Gastroesophageal sphincter (tissue), 4 donors: ENCODE measurements around the gene PPP1R37. TPM values are rescaled to one million over a fixed set of nuclear protein-coding genes. Genes with fewer than 3 reads are reported as not detected.

Source experiments
- ATAC-seq: fragments of 150-250 bp; one replicate; pipeline ENCODE4 v1.9.1; 2016; ENCODE audit warnings: mild to moderate bottlenecking, moderate library complexity
- H3K27ac ChIP-seq, 4 donors: fragments of 200-600 bp; sonication (generic) in 3 of 4; 1 replicate in 3 of 4; 2 replicates in 1 of 4; pipeline ENCODE4 v1.5.1; 2016 to 2019
- H3K27me3 ChIP-seq: fragments of 200-600 bp; sonication (generic); one replicate; pipeline ENCODE4 v1.5.1; 2019
- H3K36me3 ChIP-seq, 2 donors: fragments of 200-600 bp; sonication (generic); one replicate each; pipeline ENCODE4 v1.5.1; 2019; ENCODE audit warnings: control low read depth in 1 of 2
- H3K4me1 ChIP-seq, 3 donors: fragments of 200-600 bp; sonication (generic); 1 replicate in 2 of 3; 2 replicates in 1 of 3; pipeline ENCODE4 v1.5.1; 2016 to 2019; ENCODE audit warnings: control low read depth in 2 of 3
- H3K4me3 ChIP-seq, 2 donors: fragments of 200-600 bp; sonication (generic); one replicate each; pipeline ENCODE4 v1.5.1; 2019; ENCODE audit warnings: mild to moderate bottlenecking in 1 of 2, moderate library complexity in 1 of 2
- H3K9me3 ChIP-seq, 3 donors: fragments of 200-600 bp; sonication (generic); one replicate each; pipeline ENCODE4 v1.5.1; 2017 to 2019; ENCODE audit warnings: control low read depth in 2 of 3
- CTCF ChIP-seq, 4 experiments: fragments of 200-600 bp in 2 of 4; fragments of 450-650 bp in 2 of 4; sonication (generic) in 1 of 4; IDR thresholded peaks; one replicate each; pipeline ENCODE4 v1.5.1; 2017 to 2019; ENCODE audit warnings: antibody characterized with exemption in 4 of 4, mild to moderate bottlenecking in 2 of 4, moderate library complexity in 2 of 4
- EP300 ChIP-seq: sonication (generic); formaldehyde crosslinking; IDR thresholded peaks from one replicate; pipeline ENCODE4 v1.6.1; 2017; ENCODE audit warnings: antibody characterized with exemption, mild to moderate bottlenecking
- POLR2A ChIP-seq, 2 donors: fragments of 450-650 bp; IDR thresholded peaks; one replicate each; pipeline ENCODE4 v1.6.1; 2017; ENCODE audit warnings: antibody characterized with exemption in 2 of 2, mild to moderate bottlenecking in 2 of 2, moderate library complexity in 1 of 2
- POLR2AphosphoS5 ChIP-seq: sonication (generic); formaldehyde crosslinking; IDR thresholded peaks from one replicate; pipeline ENCODE4 v1.6.1; 2017; ENCODE audit warnings: antibody characterized with exemption
- WGBS, 2 donors: methylation state at CpG; one replicate each; pipeline ENCODE4 v1.1.5; 2018; ENCODE audit warnings: low coverage in 1 of 2; 5-methylcytosine and 5-hydroxymethylcytosine counted together
- total RNA-seq, 4 donors: library from RNA; depleted of rRNA; stranded (reverse); fragments of >200 nt; gene quantifications; one replicate each; pipeline ENCODE4 v1.1.0, GENCODE V29; 2016

The PPP1R37 gene
- total RNA-seq, 4 donors from 2014 or later: 22.6 to 51.4 (median 24.6) TPM

DNA sequence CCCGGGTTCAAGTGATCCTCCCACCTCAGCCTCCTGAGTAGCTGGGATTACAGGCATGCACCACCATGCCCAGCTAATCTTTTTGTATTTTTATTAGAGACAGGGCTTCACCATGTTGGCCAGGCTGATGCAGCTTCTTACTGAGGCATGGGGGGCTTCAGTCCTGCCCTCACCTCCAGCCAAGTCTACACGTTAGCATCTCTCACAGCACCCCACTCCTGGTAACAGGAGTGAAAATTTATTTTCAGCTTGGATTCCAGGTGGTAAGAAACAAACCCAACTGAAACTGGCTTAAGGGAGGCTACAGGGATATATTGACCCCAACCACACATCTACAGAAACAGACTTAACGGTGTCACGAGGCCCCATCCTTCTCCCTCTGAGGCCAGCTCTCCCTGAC is 57.2 kb downstream of the PPP1R37 start:
- no peak for ATAC-seq
- 80 to 83% methylated on average over 1 to 4 of the region's 4 CpGs for WGBS, 2 donors

GRCh38 chr19:45150751-45151281 is 57.8 kb downstream of the PPP1R37 start:
- H3K27ac ChIP-seq: no peak overlapping the region
- WGBS, 2 donors: no CpG with 5 or more reads among the region's 4 CpGs
- H3K36me3 ChIP-seq: peaks cover 0 to 27% of the 10 kb centered on the region in 2 donors
- H3K4me3 ChIP-seq: no peak overlapping the region
- peaks cover 58% of the 10 kb centered on the region for H3K27me3 ChIP-seq
- peaks cover 0 to 29% (median 23%) of the 10 kb centered on the region in 3 donors for H3K4me1 ChIP-seq
- TF ChIP-seq CTCF (IDR thresholded peaks at IDR 0.05) (no peak), POLR2AphosphoS5 (no peak), POLR2A (IDR thresholded peaks at IDR 0.05) (no peak), EP300 (no peak)
- H3K9me3 ChIP-seq: no peaks in the 10 kb centered on the region
- ATAC-seq: no peak

More for the DNA sequence above, 57.2 kb downstream of the PPP1R37 start:
- Histone ChIP-seq H3K4me1 (peaks cover 0 to 29% (median 23%) of the 10 kb centered on the region in 3 donors), H3K27ac (no peak overlapping the region), H3K9me3 (no peaks in the 10 kb centered on the region), H3K36me3 (peaks cover 0 to 34% of the 10 kb centered on the region in 2 donors), H3K4me3 (no peak overlapping the region), H3K27me3 (peaks cover 52% of the 10 kb centered on the region)
- TF ChIP-seq POLR2A (IDR thresholded peaks at IDR 0.05) (no peak), CTCF (IDR thresholded peaks at IDR 0.05) (no peak), POLR2AphosphoS5 (no peak), EP300 (no peak)

DNA sequence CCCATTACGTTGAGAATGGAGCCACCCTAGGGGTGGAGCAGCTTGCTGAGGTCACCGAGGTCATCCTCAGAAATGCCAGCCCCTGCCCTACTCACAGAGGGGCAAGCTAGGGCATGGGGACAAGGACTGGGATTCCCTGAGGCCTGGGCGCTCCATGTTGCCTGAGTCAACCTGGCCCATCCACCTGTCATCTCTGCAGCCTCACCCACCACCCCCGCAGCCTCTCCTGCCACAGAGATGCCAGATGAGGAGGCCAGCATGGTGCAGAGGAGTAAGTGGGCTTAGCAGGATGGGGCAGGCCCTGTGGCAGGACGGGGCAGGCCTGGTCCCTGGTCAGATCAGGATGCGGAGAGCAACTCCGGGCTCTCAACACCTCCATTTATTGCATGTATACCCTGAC is 58.3 kb downstream of the PPP1R37 start:
- Histone ChIP-seq H3K4me3 (no peak overlapping the region), H3K36me3 (peaks cover 0 to 22% of the 10 kb centered on the region in 2 donors), H3K9me3 (no peaks in the 10 kb centered on the region), H3K27me3 (peaks cover 63% of the 10 kb centered on the region), H3K27ac (no peak overlapping the region), H3K4me1 (peaks cover 0 to 29% (median 23%) of the 10 kb centered on the region in 3 donors)
- ATAC-seq: no peak
- WGBS, 2 donors: 100% methylated on average over 1 of the region's 7 CpGs; no CpG with 5 or more reads in 1 of the 2 donors
- no peak for TF ChIP-seq POLR2A (IDR thresholded peaks at IDR 0.05)
- TF ChIP-seq EP300: no peak
- no peak for TF ChIP-seq CTCF (IDR thresholded peaks at IDR 0.05)
- no peak for TF ChIP-seq POLR2AphosphoS5

GRCh38 chr19:45151821-45152503 is 59.0 kb downstream of the PPP1R37 start:
- no peak for ATAC-seq
- Histone ChIP-seq H3K27ac (no peak overlapping the region), H3K36me3 (peaks cover 0 to 16% of the 10 kb centered on the region in 2 donors), H3K9me3 (no peaks in the 10 kb centered on the region), H3K4me3 (peak overlapping the region in 1 of 2 donors; percentile 39), H3K4me1 (peaks cover 0 to 29% (median 23%) of the 10 kb centered on the region in 3 donors), H3K27me3 (peaks cover 70% of the 10 kb centered on the region)
- TF ChIP-seq CTCF (IDR thresholded peaks at IDR 0.05): no peak
- no peak for TF ChIP-seq POLR2A (IDR thresholded peaks at IDR 0.05)
- TF ChIP-seq POLR2AphosphoS5: no peak
- TF ChIP-seq EP300: no peak
- WGBS, 2 donors: no CpG with 5 or more reads among the region's 64 CpGs
